Measurements from ENCODE around the gene B3GALT5.

- TF ChIP-seq CTCF (conservative IDR thresholded peaks at IDR 0.05): no peak
- no peak for TF ChIP-seq EZH2 (IDR thresholded peaks at IDR 0.05; ENCODE audit: low read depth)
Observed at GRCh38 chr21:39685991-39686390, 73.3 kb downstream of the B3GALT5 start.

Measured in PC-9 (cell line).